Stimulated activated CD4-positive, alpha-beta T cell treated with anti-CD3 and anti-CD28 coated beads, Interleukin-1b, Interleukin-23, amount 100 ng/mL, for 1 hour (primary cell): ENCODE measurements around the gene TNRC6C.
"Not testable (repeated sequence)": the region's sequence is repeated elsewhere in the genome, so short reads cannot be mapped to it uniquely, and the experiment has no call there.

Experiments
- DNase-seq, 2 donors: peaks; one replicate each; pipeline ENCODE4 v3.0.0-alpha.2; 2020; ENCODE audit warnings: low read depth in 2 of 2

The TNRC6C gene

GRCh38 chr17:77929871-77930436 lies 28.5 kb upstream of the TNRC6C start:
- no peak for DNase-seq

- DNase-seq: no peak
These were observed 27.4 kb upstream of the TNRC6C start for GRCh38 chr17:77930780-77931768.

GRCh38 chr17:77933777-77934398 lies 24.6 kb upstream of the TNRC6C start:
- no peak for DNase-seq

GRCh38 chr17:77935121-77935571 lies 23.4 kb upstream of the TNRC6C start:
- no peak for DNase-seq

GRCh38 chr17:77935744-77936143 lies 22.8 kb upstream of the TNRC6C start:
- DNase-seq: not testable (repeated sequence)

GRCh38 chr17:77936881-77937280 lies 21.6 kb upstream of the TNRC6C start:
- DNase-seq: no peak

GRCh38 chr17:77941004-77941403 lies 17.5 kb upstream of the TNRC6C start:
- DNase-seq: no peak

GRCh38 chr17:77942112-77942988 lies 16.2 kb upstream of the TNRC6C start:
- no peak for DNase-seq

GRCh38 chr17:77943971-77944370 lies 14.5 kb upstream of the TNRC6C start:
- no peak for DNase-seq

- DNase-seq: no peak
These were observed 13.9 kb upstream of the TNRC6C start for GRCh38 chr17:77944390-77945222.

- no peak for DNase-seq
These were observed 11.4 kb upstream of the TNRC6C start for GRCh38 chr17:77946900-77947645.

- DNase-seq: no peak
These were observed 9.8 kb upstream of the TNRC6C start for GRCh38 chr17:77948690-77949114.

GRCh38 chr17:77951123-77951522 lies 7.4 kb upstream of the TNRC6C start:
- DNase-seq: no peak

GRCh38 chr17:77952368-77952767 lies 6.1 kb upstream of the TNRC6C start:
- no peak for DNase-seq

- DNase-seq: no peak
These were observed 1.2 kb upstream of the TNRC6C start for GRCh38 chr17:77957235-77957856.

GRCh38 chr17:77958716-77959125 lies 218 bp downstream of the TNRC6C start:
- no peak for DNase-seq

GRCh38 chr17:77959126-77959925 lies 823 bp downstream of the TNRC6C start:
- no peak for DNase-seq

- DNase-seq: no peak
These were observed 1.5 kb downstream of the TNRC6C start for GRCh38 chr17:77959926-77960521.
